ENCODE results near the gene ZBTB17.
"Not testable (repeated sequence)": the region's sequence is repeated elsewhere in the genome, so short reads cannot be mapped to it uniquely, and the experiment has no call there.

Gene ZBTB17

GRCh38 chr1:15933684-15934083, 42.2 kb downstream of the ZBTB17 start:
- H3K4me3 ChIP-seq (ENCODE audit: low read depth, low read length), result no peak overlapping the region
- TF ChIP-seq, protein P1, sequence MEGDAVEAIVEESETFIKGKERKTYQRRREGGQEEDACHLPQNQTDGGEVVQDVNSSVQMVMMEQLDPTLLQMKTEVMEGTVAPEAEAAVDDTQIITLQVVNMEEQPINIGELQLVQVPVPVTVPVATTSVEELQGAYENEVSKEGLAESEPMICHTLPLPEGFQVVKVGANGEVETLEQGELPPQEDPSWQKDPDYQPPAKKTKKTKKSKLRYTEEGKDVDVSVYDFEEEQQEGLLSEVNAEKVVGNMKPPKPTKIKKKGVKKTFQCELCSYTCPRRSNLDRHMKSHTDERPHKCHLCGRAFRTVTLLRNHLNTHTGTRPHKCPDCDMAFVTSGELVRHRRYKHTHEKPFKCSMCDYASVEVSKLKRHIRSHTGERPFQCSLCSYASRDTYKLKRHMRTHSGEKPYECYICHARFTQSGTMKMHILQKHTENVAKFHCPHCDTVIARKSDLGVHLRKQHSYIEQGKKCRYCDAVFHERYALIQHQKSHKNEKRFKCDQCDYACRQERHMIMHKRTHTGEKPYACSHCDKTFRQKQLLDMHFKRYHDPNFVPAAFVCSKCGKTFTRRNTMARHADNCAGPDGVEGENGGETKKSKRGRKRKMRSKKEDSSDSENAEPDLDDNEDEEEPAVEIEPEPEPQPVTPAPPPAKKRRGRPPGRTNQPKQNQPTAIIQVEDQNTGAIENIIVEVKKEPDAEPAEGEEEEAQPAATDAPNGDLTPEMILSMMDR (IDR thresholded peaks at IDR 0.05; ENCODE audit: insufficient read depth, low read depth, low read length, missing control alignments), result no peak
- DNase-seq (ENCODE audit: low read depth), result no peak

- TF ChIP-seq, protein P1 (IDR thresholded peaks at IDR 0.05; ENCODE audit: insufficient read depth, low read depth, low read length, missing control alignments), result no peak
- H3K4me3 ChIP-seq (ENCODE audit: low read depth, low read length), result no peak overlapping the region
- DNase-seq (ENCODE audit: low read depth), result no peak
These were observed 43.3 kb downstream of the ZBTB17 start for GRCh38 chr1:15932612-15933011.

DNA sequence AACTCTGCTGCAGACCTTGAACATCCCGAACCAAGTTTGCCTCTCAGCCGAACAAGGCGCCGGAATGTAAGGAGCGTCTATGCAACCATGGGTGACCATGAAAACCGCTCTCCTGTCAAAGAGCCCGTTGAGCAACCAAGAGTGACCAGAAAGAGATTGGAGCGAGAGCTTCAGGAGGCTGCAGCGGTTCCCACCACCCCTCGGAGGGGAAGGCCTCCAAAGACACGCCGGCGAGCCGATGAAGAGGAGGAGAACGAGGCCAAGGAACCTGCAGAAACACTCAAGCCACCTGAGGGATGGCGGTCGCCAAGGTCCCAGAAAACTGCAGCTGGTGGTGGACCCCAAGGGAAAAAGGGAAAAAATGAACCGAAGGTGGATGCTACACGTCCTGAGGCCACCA, 44.0 kb downstream of the ZBTB17 start:
- no peak overlapping the region for H3K4me3 ChIP-seq (ENCODE audit: low read depth, low read length)
- no peak for DNase-seq (ENCODE audit: low read depth)
- TF ChIP-seq, protein P1 (IDR thresholded peaks at IDR 0.05; ENCODE audit: insufficient read depth, low read depth, low read length, missing control alignments), result no peak

DNA sequence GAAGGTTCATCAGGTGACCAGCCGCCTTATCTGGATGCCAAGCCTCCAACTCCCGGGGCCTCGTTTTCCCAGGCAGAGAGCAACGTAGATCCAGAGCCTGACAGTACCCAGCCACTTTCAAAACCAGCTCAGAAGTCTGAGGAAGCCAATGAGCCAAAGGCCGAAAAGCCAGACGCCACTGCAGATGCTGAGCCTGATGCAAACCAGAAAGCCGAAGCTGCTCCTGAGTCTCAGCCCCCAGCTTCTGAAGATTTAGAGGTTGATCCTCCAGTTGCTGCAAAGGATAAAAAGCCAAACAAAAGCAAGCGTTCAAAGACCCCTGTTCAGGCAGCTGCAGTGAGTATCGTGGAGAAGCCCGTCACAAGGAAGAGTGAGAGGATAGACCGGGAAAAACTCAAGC, 44.5 kb downstream of the ZBTB17 start:
- no peak for DNase-seq (ENCODE audit: low read depth)
- TF ChIP-seq, protein P1 (IDR thresholded peaks at IDR 0.05; ENCODE audit: insufficient read depth, low read depth, low read length, missing control alignments), result no peak
- no peak overlapping the region for H3K4me3 ChIP-seq (ENCODE audit: low read depth, low read length)

DNA sequence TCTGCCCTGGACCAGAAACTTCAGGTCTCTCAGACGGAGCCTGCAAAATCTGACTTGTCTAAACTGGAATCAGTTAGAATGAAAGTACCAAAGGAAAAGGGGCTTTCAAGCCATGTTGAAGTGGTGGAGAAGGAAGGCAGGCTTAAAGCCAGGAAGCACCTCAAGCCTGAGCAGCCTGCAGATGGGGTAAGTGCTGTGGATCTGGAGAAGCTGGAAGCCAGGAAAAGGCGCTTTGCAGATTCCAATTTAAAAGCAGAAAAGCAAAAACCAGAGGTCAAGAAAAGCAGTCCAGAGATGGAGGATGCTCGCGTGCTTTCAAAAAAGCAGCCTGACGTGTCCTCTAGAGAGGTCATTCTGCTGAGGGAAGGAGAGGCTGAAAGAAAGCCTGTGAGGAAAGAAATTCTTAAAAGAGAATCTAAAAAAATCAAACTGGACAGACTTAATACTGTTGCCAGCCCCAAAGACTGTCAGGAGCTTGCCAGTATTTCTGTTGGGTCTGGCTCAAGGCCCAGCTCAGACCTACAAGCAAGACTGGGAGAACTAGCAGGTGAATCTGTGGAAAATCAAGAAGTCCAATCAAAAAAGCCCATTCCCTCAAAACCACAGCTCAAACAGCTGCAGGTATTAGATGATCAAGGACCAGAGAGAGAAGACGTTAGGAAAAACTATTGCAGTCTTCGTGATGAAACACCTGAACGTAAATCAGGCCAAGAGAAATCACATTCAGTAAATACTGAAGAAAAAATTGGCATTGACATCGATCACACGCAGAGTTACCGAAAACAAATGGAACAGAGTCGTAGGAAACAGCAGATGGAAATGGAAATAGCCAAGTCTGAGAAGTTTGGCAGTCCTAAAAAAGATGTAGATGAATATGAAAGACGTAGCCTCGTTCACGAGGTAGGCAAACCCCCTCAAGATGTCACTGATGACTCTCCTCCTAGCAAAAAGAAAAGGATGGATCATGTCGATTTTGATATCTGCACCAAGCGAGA, 46.6 kb downstream of the ZBTB17 start:
- no peak for DNase-seq (ENCODE audit: low read depth)
- no peak overlapping the region for H3K4me3 ChIP-seq (ENCODE audit: low read depth, low read length)
- TF ChIP-seq, protein P1 (IDR thresholded peaks at IDR 0.05; ENCODE audit: insufficient read depth, low read depth, low read length, missing control alignments), result no peak

- H3K4me3 ChIP-seq (ENCODE audit: low read depth, low read length); DNase-seq (ENCODE audit: low read depth): not testable (repeated sequence)
These were observed 49.5 kb downstream of the ZBTB17 start for GRCh38 chr1:15926448-15926847.

- TF ChIP-seq, protein P1 (IDR thresholded peaks at IDR 0.05; ENCODE audit: insufficient read depth, low read depth, low read length, missing control alignments), result no peak
- DNase-seq (ENCODE audit: low read depth), result no peak
- no peak overlapping the region for H3K4me3 ChIP-seq (ENCODE audit: low read depth, low read length)
These were observed 52.7 kb downstream of the ZBTB17 start for GRCh38 chr1:15923241-15923640.
